H1 (cell line): ENCODE measurements around the gene KSR2. TPM values are rescaled to one million over a fixed set of nuclear protein-coding genes. Genes with fewer than 3 reads are reported as not detected.

ENCODE experiments used
- CBX5 ChIP-seq: fragments of 300-800, 300-1000 bp; sonication (generic); IDR thresholded peaks from 2 replicates; pipeline ENCODE4 v1.7.1; 2016; ENCODE audit warnings: antibody characterized with exemption, low read length, low read depth
- EZH2 ChIP-seq: fragments of 200-600 bp; sonication (generic); IDR thresholded peaks from 2 replicates; pipeline ENCODE4 v1.7.1; 2012; ENCODE audit warnings: low read depth, mild to moderate bottlenecking, moderate library complexity, low read length, inconsistent platforms; ENCODE audit not compliant: severe bottlenecking
- JUND ChIP-seq: IDR thresholded peaks from 2 replicates; pipeline ENCODE4 v1.6.1; 2011; ENCODE audit warnings: mild to moderate bottlenecking, improper control_type of control experiment, low read length
- KDM1A ChIP-seq: fragments of 200-600, 300-600 bp; sonication (generic); IDR thresholded peaks from 2 replicates; pipeline ENCODE4 v1.7.1; 2016; ENCODE audit warnings: mild to moderate bottlenecking, low read length, borderline replicate concordance
- KDM5A ChIP-seq: fragments of 200-600 bp; IDR thresholded peaks from 2 replicates; pipeline ENCODE4 v1.7.1; 2012; ENCODE audit warnings: mild to moderate bottlenecking, low read length, inconsistent platforms, mixed read lengths
- MAFK ChIP-seq: IDR thresholded peaks from 2 replicates; pipeline ENCODE4 v1.6.1; 2012; ENCODE audit warnings: low read depth, mild to moderate bottlenecking, improper control_type of control experiment, low read length
- SIX5 ChIP-seq: IDR thresholded peaks from 2 replicates; pipeline ENCODE4 v1.6.1; 2011; ENCODE audit warnings: mild to moderate bottlenecking, low read depth, low read length
- TAF1 ChIP-seq: IDR thresholded peaks from 2 replicates; pipeline ENCODE4 v1.6.1; 2011; ENCODE audit warnings: mild to moderate bottlenecking, low read depth, low read length
- YY1 ChIP-seq: IDR thresholded peaks from 2 replicates; pipeline ENCODE4 v1.6.1; 2011; ENCODE audit warnings: low read depth, mild to moderate bottlenecking, low read length
- polyA plus RNA-seq, 7 experiments: library from polyadenylated mRNA; depleted of rRNA in 3 of 7; stranded (reverse) in 5 of 7; unstranded in 2 of 7; fragments of >200 nt in 5 of 7; fragments of 200-250 nt in 2 of 7; gene quantifications; 1 replicate in 5 of 7; 2 replicates in 1 of 7; 4 replicates in 1 of 7; pipeline versions ENCODE4 v1.2.1 to v1.2.3, GENCODE V29; 2011 to 2013; ENCODE audit warnings: missing spikeins in 2 of 7, mixed read lengths in 2 of 7
- total RNA-seq: library from RNA; stranded (reverse); fragmentation: NEBNext Ultra II Directional; extraction: Animal tissue kit (Norgen Biotek cat#: 25700); gene quantifications from 2 replicates; pipeline ENCODE4 v1.2.1, GENCODE V29; 2021
- TF ChIP-seq, protein P1 (sequence below): fragments of 300-600 bp; sonication (generic); IDR thresholded peaks from 2 replicates; pipeline ENCODE4 v1.7.1; 2012; ENCODE audit warnings: low read length, moderate library complexity, mild to moderate bottlenecking, inconsistent platforms; ENCODE audit not compliant: insufficient replicate concordance

The KSR2 gene
- total and polyA plus RNA-seq, 2 of the 8 experiments (the other 6 are each of a cell fraction or from before 2014, with no cell fraction given) = 0.74 to 2.2 TPM

- TF ChIP-seq, protein P1, sequence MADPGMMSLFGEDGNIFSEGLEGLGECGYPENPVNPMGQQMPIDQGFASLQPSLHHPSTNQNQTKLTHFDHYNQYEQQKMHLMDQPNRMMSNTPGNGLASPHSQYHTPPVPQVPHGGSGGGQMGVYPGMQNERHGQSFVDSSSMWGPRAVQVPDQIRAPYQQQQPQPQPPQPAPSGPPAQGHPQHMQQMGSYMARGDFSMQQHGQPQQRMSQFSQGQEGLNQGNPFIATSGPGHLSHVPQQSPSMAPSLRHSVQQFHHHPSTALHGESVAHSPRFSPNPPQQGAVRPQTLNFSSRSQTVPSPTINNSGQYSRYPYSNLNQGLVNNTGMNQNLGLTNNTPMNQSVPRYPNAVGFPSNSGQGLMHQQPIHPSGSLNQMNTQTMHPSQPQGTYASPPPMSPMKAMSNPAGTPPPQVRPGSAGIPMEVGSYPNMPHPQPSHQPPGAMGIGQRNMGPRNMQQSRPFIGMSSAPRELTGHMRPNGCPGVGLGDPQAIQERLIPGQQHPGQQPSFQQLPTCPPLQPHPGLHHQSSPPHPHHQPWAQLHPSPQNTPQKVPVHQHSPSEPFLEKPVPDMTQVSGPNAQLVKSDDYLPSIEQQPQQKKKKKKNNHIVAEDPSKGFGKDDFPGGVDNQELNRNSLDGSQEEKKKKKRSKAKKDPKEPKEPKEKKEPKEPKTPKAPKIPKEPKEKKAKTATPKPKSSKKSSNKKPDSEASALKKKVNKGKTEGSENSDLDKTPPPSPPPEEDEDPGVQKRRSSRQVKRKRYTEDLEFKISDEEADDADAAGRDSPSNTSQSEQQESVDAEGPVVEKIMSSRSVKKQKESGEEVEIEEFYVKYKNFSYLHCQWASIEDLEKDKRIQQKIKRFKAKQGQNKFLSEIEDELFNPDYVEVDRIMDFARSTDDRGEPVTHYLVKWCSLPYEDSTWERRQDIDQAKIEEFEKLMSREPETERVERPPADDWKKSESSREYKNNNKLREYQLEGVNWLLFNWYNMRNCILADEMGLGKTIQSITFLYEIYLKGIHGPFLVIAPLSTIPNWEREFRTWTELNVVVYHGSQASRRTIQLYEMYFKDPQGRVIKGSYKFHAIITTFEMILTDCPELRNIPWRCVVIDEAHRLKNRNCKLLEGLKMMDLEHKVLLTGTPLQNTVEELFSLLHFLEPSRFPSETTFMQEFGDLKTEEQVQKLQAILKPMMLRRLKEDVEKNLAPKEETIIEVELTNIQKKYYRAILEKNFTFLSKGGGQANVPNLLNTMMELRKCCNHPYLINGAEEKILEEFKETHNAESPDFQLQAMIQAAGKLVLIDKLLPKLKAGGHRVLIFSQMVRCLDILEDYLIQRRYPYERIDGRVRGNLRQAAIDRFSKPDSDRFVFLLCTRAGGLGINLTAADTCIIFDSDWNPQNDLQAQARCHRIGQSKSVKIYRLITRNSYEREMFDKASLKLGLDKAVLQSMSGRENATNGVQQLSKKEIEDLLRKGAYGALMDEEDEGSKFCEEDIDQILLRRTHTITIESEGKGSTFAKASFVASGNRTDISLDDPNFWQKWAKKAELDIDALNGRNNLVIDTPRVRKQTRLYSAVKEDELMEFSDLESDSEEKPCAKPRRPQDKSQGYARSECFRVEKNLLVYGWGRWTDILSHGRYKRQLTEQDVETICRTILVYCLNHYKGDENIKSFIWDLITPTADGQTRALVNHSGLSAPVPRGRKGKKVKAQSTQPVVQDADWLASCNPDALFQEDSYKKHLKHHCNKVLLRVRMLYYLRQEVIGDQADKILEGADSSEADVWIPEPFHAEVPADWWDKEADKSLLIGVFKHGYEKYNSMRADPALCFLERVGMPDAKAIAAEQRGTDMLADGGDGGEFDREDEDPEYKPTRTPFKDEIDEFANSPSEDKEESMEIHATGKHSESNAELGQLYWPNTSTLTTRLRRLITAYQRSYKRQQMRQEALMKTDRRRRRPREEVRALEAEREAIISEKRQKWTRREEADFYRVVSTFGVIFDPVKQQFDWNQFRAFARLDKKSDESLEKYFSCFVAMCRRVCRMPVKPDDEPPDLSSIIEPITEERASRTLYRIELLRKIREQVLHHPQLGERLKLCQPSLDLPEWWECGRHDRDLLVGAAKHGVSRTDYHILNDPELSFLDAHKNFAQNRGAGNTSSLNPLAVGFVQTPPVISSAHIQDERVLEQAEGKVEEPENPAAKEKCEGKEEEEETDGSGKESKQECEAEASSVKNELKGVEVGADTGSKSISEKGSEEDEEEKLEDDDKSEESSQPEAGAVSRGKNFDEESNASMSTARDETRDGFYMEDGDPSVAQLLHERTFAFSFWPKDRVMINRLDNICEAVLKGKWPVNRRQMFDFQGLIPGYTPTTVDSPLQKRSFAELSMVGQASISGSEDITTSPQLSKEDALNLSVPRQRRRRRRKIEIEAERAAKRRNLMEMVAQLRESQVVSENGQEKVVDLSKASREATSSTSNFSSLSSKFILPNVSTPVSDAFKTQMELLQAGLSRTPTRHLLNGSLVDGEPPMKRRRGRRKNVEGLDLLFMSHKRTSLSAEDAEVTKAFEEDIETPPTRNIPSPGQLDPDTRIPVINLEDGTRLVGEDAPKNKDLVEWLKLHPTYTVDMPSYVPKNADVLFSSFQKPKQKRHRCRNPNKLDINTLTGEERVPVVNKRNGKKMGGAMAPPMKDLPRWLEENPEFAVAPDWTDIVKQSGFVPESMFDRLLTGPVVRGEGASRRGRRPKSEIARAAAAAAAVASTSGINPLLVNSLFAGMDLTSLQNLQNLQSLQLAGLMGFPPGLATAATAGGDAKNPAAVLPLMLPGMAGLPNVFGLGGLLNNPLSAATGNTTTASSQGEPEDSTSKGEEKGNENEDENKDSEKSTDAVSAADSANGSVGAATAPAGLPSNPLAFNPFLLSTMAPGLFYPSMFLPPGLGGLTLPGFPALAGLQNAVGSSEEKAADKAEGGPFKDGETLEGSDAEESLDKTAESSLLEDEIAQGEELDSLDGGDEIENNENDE = no peak
- TF ChIP-seq CBX5 (no peak), TAF1 (no peak), JUND (no peak), KDM1A (no peak), MAFK (no peak), SIX5 (no peak), KDM5A (no peak), YY1 (no peak), EZH2 (no peak)
- TF ChIP-seq, all 59 proteins: peak for 0
These were observed 405.1 kb downstream of the KSR2 start (continued) for GRCh38 chr12:117563706-117564105.
